Keratinocyte (primary cell): Measurements from ENCODE around the gene PIH1D2. TPM values are rescaled to one million over a fixed set of nuclear protein-coding genes. Genes with fewer than 3 reads are reported as not detected.

Experiments used
- DNase-seq: peaks from one replicate; pipeline ENCODE4 v3.0.0-alpha.2; 2011; ENCODE audit warnings: low read depth, missing footprints, low spot score
- FAIRE-seq: peaks from 2 replicates; lab custom pipeline; 2011; peaks lifted over from hg19 to GRCh38; lab: Jason Lieb, UNC
- H2AFZ ChIP-seq: 2 replicates; pipeline ENCODE4 v1.6.0; 2012; ENCODE audit warnings: low read length, control low read depth, inconsistent platforms; ENCODE audit not compliant: control insufficient read depth
- H3K27ac ChIP-seq: 2 replicates; pipeline ENCODE4 v1.5.1; 2011; ENCODE audit warnings: low read length; ENCODE audit not compliant: control insufficient read depth, insufficient read depth
- H3K27me3 ChIP-seq: 3 replicates; pipeline ENCODE4 v1.6.0; 2011; ENCODE audit warnings: low read length; ENCODE audit not compliant: control insufficient read depth, insufficient read depth; ENCODE audit errors: extremely low read depth
- H3K36me3 ChIP-seq, 2 experiments: 2 replicates in 1 of 2; 3 replicates in 1 of 2; pipeline ENCODE4 v1.5.1; 2011; ENCODE audit warnings: low read length in 2 of 2, mild to moderate bottlenecking in 1 of 2; ENCODE audit not compliant: control insufficient read depth in 2 of 2, insufficient read depth in 2 of 2; ENCODE audit errors: extremely low read depth in 1 of 2
- H3K4me1 ChIP-seq: 3 replicates; pipeline ENCODE4 v1.5.1; 2011; ENCODE audit warnings: low read length; ENCODE audit not compliant: control insufficient read depth, insufficient read depth; ENCODE audit errors: extremely low read depth
- H3K4me2 ChIP-seq: 3 replicates; pipeline ENCODE4 v1.6.0; 2011; ENCODE audit warnings: low read depth, low read length; ENCODE audit not compliant: control insufficient read depth, insufficient read depth; ENCODE audit errors: extremely low read depth
- H3K4me3 ChIP-seq, 3 experiments: fragments of 200-600 bp in 1 of 3; sonication (generic) in 1 of 3; 2 replicates in 2 of 3; 3 replicates in 1 of 3; pipeline ENCODE4 v1.5.1; 2011 to 2016; ENCODE audit warnings: low read length in 3 of 3, mild to moderate bottlenecking in 3 of 3, control low read depth in 2 of 3, inconsistent platforms in 1 of 3, low read depth in 1 of 3, mixed read lengths in 1 of 3, mixed run types in 1 of 3, moderate library complexity in 1 of 3; ENCODE audit not compliant: control insufficient read depth in 2 of 3, insufficient read depth in 2 of 3; ENCODE audit errors: extremely low read depth in 1 of 3
- H3K79me2 ChIP-seq: 2 replicates; pipeline ENCODE4 v1.6.0; 2012; ENCODE audit warnings: low read length; ENCODE audit not compliant: control insufficient read depth, insufficient read depth
- H3K9ac ChIP-seq: 3 replicates; pipeline ENCODE4 v1.6.0; 2011; ENCODE audit warnings: low read length; ENCODE audit not compliant: control insufficient read depth, insufficient read depth; ENCODE audit errors: extremely low read depth
- H3K9me1 ChIP-seq: 3 replicates; pipeline ENCODE4 v1.6.0; 2011; ENCODE audit warnings: low read length; ENCODE audit not compliant: control insufficient read depth, insufficient read depth; ENCODE audit errors: extremely low read depth
- H3K9me3 ChIP-seq: 2 replicates; pipeline ENCODE4 v1.5.1; 2012; ENCODE audit warnings: low read depth, low read length; ENCODE audit not compliant: control insufficient read depth
- H4K20me1 ChIP-seq: 3 replicates; pipeline ENCODE4 v1.6.0; 2011; ENCODE audit warnings: low read length; ENCODE audit not compliant: control insufficient read depth, insufficient read depth; ENCODE audit errors: extremely low read depth
- EZH2 ChIP-seq: IDR thresholded peaks from one replicate; pipeline ENCODE4 v1.6.1; 2012; ENCODE audit warnings: inconsistent platforms, mild to moderate bottlenecking, low read length, moderate library complexity
- dilution Hi-C: fragments of 300-500 bp; cut with MboI; formaldehyde crosslinking; loops from one replicate; pipeline ENCODE4 v1.7.0; 2020; ENCODE audit warnings: low sequenced_read_pairs; ENCODE audit not compliant: extremely low pct_ligation_motif_present
- polyA plus RNA-seq, 5 experiments: library from polyadenylated mRNA; depleted of rRNA in 3 of 5; stranded (reverse) in 3 of 5; stranded (forward) in 1 of 5; unstranded in 1 of 5; fragments of >200 nt; gene quantifications; 1 replicate in 1 of 5; 2 replicates in 3 of 5; 3 replicates in 1 of 5; pipeline versions ENCODE4 v1.2.1 to v1.2.3, GENCODE V29; 2011 to 2012; ENCODE audit warnings: missing spikeins in 2 of 5, low read depth in 1 of 5, low replicate concordance in 1 of 5
- TF ChIP-seq, protein P1 (sequence below), 3 experiments: IDR thresholded peaks in 1 of 3; conservative IDR thresholded peaks in 1 of 3; optimal IDR thresholded peaks in 1 of 3; 2 replicates in 2 of 3; 3 replicates in 1 of 3; pipeline versions ENCODE3 to v1.5.1; 2011; ENCODE audit warnings: low read length in 3 of 3, mild to moderate bottlenecking in 3 of 3, moderate library complexity in 2 of 3, control low read depth in 1 of 3, inconsistent platforms in 1 of 3; ENCODE audit not compliant: insufficient read depth in 2 of 3; ENCODE audit errors: extremely low read depth in 1 of 3

Gene PIH1D2
- polyA plus RNA-seq, 1 donor (not counting 4 experiments of a cell fraction or from before 2014, with no cell fraction given), result 1.9 TPM

DNA sequence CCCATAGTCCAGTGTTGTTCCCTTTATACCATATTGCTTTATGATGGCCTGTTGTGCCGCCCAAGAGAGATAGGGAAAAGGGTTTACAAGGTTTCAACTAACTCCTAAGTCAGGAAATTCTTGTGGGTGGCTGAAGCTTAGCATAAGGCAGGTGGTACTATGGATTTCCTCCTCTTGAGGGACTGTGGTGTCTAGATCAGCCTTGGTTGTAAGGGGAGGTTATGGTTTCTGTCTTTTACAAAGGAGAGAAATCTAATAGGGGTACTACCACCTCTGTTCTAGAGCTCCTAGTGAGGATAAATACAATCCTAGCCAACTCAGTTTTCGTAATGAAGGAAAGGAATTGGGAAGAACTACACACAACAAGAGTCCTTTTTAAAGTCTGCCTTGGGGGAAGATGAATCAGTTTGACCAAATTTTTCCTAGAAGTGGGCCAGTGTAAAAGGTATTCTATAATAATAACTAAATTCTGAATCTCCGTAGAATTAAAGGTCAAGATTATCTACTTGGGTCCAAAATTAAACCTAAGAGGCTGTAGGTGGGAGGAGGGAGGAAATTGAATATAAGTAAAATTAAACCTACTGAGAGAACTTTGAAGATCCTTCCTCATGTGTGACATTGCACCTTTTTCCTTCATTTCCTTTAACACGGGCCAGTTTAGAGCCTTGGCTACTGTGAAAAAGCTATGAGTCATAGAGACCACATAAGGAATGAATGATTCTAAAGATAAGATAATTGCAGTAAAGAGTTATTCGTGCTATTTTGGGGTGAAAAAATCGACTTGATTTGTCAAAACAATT lies 31.5 kb downstream of the PIH1D2 start:
- H3K9me1 ChIP-seq, result no peaks in the 10 kb centered on the region
- TF ChIP-seq EZH2, result no peak
- TF ChIP-seq, protein P1, sequence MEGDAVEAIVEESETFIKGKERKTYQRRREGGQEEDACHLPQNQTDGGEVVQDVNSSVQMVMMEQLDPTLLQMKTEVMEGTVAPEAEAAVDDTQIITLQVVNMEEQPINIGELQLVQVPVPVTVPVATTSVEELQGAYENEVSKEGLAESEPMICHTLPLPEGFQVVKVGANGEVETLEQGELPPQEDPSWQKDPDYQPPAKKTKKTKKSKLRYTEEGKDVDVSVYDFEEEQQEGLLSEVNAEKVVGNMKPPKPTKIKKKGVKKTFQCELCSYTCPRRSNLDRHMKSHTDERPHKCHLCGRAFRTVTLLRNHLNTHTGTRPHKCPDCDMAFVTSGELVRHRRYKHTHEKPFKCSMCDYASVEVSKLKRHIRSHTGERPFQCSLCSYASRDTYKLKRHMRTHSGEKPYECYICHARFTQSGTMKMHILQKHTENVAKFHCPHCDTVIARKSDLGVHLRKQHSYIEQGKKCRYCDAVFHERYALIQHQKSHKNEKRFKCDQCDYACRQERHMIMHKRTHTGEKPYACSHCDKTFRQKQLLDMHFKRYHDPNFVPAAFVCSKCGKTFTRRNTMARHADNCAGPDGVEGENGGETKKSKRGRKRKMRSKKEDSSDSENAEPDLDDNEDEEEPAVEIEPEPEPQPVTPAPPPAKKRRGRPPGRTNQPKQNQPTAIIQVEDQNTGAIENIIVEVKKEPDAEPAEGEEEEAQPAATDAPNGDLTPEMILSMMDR (optimal IDR thresholded peaks at IDR 0.05 in 1 of 3, IDR thresholded peaks at IDR 0.05 in 1 of 3, conservative IDR thresholded peaks at IDR 0.05 in 1 of 3; ENCODE audit: extremely low read depth in 1 of 3, insufficient read depth in 2 of 3, low read length in 3 of 3), result no peak
- H2AFZ ChIP-seq, result no peak overlapping the region
- no peak overlapping the region for H3K4me3 ChIP-seq
- H3K27ac ChIP-seq, result peak overlapping the region; percentile 41
- dilution Hi-C loops, result no loop called here
- FAIRE-seq (no peak), DNase-seq (no peak)
- no peak overlapping the region for H3K9ac ChIP-seq
- H3K4me1 ChIP-seq, result peaks cover 15% of the 10 kb centered on the region
- peak overlapping the region; percentile 20 for H3K4me2 ChIP-seq
- H3K79me2 ChIP-seq, result no peaks in the 10 kb centered on the region
- no peaks in the 10 kb centered on the region for H4K20me1 ChIP-seq
- H3K36me3 ChIP-seq, result peaks cover 6% of the 10 kb centered on the region in 2 experiments
- no peaks in the 10 kb centered on the region for H3K27me3 ChIP-seq
- no peaks in the 10 kb centered on the region for H3K9me3 ChIP-seq

DNA sequence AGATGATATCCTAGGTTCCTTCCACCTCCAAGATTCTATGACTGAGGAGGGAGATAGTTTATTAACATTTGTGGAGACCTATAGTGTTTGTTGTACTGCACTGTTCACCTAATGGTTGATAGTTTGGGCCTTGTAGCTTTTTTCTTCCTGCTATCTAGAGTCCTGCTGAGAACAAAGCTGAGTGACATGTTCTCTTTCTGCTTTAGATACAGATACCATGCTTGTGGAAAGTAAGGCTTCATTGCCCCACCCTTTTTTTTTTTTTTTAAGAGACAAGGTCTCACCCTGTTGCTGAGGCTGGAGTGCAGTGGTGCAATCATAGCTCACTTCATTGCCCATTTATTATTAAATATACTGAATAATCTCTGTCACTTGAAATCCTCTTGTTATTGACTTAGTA lies 36.3 kb downstream of the PIH1D2 start:
- Histone ChIP-seq H3K79me2 (no peaks in the 10 kb centered on the region), H3K4me3 (no peak overlapping the region), H3K9me1 (no peaks in the 10 kb centered on the region), H2AFZ (no peak overlapping the region), H3K4me1 (peaks cover 11% of the 10 kb centered on the region), H4K20me1 (no peaks in the 10 kb centered on the region), H3K9ac (no peak overlapping the region), H3K4me2 (no peak overlapping the region), H3K27ac (no peak overlapping the region), H3K9me3 (no peaks in the 10 kb centered on the region), H3K27me3 (no peaks in the 10 kb centered on the region), H3K36me3 (peaks cover 6 to 11% of the 10 kb centered on the region in 2 experiments)
- TF ChIP-seq, protein P1 (optimal IDR thresholded peaks at IDR 0.05 in 1 of 3, IDR thresholded peaks at IDR 0.05 in 1 of 3, conservative IDR thresholded peaks at IDR 0.05 in 1 of 3; ENCODE audit: extremely low read depth in 1 of 3, insufficient read depth in 2 of 3, low read length in 3 of 3), result no peak
- TF ChIP-seq EZH2, result no peak
- FAIRE-seq, result no peak
- dilution Hi-C loops, result no loop called here
- DNase-seq, result no peak
